Fibroblast of skin of right biceps (primary cell): Measurements from ENCODE around the gene CNTN5.

Experiments used
- DNase-seq: peaks from one replicate; pipeline ENCODE4 v3.0.0-alpha.2; 2013

Gene CNTN5

DNA sequence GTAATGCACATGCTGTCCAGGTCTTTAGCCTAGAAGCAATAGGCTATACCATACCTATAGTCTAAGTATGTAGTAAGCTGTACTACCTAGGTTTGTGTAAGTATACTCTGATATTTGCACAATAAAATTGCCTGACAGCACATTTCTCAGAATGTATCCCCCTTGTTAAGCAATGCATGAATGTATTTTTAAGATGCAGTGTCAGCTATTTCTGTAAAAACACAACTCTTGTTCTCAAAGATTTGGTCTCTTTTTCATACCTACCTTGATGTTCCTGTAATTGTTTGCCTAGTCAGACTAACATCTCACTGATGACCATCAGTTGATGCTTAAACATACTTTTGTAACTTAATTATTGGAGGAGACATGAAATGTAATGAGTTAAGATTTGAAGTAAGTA is 619.9 kb downstream of the CNTN5 start:
- no peak for DNase-seq

DNA sequence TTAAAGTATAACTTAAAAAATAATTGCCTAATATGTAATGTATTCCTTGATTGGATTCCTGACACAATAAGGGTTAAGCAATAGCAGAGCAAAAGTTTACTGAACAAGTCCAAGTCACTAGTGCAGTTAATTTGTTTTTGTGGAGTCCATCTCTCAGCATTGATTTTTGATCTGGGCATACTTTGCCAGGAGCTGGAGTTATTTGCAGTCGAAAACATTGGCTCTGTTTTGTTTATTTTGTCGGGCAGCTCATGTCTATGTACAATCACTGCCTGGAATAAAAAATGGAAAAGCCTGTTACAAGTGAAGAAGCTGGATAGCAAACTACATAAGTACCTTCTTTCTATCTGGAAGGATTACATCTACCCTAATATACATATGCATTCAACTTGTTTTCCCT is 625.2 kb downstream of the CNTN5 start:
- no peak for DNase-seq

DNA sequence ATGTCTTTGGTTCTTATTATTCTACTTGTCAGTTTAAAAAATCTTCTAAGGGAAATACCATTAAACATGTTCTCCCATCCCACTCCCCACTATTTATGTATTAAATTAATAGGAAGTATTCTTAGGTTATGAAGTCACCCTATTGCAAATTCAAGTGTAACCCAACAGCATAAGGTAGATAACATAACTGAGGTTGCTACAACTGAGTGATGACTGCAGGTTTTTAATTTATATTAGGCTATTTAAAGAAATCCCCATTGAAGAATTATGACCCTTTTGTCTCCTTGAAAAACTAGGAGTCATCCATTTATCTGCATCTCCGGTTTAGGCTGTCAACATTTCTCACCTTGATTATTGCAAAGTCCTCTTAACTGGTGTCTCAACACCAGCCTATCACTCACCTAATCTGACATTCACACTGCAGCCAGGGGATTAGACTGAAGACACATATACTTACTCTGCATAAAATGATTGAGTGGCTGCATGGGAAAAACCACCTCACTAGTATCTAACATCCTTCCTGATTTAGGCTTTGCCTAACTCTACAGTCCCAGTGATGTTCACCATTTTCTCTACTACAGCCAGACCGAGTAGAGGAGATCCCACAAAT is 649.4 kb downstream of the CNTN5 start:
- no peak for DNase-seq

DNA sequence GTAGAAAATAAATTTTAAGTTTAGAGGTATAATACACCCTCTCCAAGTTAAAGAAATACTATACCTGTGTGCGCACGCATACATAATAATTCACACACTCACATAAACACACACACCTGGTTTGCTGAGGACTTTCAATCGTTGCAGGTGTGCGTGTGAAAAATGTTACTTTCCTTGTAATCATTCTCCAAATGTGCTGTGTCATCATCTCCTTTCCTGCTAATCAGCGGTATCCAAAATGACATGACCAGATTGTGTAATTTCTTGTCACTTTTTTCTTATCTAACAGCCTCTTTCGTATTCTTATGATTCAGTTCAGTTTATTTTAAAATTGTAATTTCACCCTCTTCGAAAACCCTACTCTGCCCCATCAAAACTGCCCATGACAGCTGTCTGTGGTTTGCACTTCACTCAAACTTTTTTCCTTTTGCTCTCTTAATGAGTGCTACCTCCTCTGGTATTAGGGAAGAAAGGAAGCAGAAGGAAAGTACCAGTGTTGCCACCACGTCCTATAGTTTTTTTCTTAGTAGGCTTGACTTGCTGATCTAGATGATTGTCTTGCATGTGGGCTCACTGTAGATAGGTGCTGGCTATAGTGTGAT is 651.2 kb downstream of the CNTN5 start:
- DNase-seq: no peak

DNA sequence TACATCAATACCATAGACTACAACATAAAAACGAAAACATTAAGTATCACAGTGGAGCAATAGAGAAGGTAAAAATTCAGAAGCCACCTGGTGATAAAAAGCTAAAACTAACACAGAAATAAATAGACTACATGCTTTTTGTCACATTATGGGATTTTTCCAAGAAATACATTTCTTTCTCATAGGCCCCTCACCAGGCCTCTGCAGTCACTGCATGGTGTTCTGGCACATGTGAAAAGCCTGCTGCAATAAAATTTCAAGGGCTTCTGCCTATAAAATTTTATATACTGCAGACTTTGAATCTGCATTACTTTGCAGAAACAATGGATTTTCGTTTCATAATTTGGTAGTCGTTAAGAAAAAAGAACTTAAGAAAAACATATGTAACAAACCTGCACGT is 655.5 kb downstream of the CNTN5 start:
- DNase-seq: no peak

DNA sequence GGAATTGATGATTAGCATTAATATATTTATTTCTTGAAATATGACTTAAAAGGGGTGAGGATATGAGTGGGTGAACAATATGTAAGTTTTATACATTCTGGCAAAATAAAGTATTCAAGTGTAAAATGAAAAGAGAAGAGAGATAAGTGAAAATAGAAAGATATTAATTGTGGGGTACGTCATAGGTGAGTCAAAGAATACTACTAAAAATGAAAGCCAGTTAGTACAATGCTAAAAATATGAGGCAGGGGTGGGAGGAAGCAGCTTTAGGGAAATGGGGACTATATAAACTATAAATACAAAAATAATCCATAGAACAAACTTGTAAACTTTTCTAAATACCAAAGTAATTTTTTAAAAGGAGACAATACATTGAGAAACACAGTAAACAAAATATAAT is 661.4 kb downstream of the CNTN5 start:
- no peak for DNase-seq

DNA sequence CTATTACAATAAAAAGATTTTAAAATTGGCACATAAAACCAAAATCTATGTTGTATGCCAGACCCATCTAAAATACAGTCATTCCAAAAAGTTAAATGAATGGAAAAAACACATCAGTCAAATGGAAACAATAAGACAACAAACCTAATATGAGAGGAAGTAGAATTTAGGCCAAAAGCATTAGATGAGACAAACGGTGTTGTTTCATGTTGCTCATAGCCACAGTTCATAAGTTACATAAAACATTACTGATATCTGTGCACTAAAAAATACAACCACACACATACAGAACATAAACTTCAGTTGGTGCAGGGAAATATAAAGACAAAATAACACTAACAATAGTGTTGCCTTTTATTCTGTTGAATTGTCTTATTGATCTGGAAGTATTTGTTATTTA is 661.9 kb downstream of the CNTN5 start:
- DNase-seq: no peak

DNA sequence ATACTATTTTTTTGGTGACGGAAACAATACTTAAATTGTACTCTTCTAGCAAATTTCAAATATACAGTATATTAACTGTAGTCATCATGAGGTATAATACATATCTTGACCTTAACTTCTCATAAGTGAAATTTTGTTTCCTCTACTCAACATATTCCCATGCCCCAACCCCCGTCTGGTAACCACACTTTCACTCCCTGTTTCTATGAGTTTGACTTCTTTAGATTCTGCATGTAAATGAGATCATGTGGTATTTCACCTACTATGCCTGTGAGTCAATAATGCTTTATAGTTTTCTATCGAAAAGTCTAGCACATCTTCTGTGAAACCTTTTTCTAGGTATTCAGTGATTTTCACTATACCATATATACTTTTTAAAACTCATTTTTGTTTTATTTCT is 663.2 kb downstream of the CNTN5 start:
- no peak for DNase-seq

DNA sequence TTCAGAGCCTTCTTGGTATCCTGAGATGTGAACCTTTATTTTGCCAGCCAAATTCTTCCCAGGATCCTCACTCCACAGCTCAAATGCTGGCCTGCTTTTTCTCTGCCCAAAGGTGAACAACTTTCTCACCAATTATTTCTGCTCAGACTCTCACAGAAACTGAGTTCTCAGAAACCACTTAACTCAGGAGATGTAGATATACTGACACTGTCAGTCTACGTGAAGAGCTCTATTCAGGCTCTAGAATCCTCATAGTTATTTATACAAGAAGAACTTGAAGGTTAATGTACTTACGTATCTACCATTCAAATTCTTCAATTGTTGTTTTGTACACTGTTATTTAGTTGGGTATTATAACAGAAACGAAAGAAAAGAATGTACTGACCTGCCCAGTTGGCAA is 666.1 kb downstream of the CNTN5 start:
- DNase-seq: no peak

DNA sequence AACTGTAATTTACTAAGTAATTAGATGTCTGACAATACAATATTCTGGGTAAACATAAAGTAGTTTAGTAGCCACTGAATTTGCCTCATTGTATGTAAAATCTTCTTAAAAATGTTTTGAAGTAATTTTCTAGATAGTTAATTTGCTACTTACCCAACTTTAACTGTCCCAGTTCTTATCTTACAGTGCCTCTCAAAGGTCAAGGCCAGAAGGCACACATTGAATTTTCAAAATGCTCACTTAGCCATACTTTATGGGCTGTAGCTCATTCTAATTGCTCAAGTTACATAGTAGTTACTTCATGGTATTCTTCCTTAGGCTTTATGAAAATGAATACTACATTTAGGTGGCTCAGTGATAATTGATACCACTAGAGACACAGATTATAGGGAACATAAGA is 666.6 kb downstream of the CNTN5 start:
- no peak for DNase-seq

DNA sequence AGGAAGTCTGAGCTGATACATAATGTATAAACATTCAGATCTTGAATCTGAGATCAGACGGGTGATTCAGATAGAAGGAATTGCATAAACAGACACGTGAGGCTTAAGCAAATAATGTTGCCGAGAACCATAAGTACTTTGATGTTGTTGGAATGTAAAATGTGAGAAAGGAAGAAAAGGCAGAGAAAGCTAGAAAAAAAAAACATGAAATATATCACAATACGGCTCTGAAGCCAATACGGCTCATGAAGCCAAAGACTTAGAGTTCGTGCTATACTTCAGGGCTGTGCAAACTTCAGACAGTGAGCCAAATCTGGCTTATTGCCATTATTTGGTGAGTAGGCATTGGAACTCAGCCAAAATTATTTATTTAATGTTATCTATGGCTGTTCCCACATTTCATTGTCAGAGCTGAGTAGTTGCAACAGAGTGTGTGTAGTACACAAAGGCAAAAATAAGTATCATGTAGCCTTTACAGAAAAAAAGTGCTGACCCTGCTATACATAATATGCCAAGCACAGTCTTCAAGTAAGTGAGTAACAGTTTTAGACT is 673.3 kb downstream of the CNTN5 start:
- peak; percentile 52 for DNase-seq

DNA sequence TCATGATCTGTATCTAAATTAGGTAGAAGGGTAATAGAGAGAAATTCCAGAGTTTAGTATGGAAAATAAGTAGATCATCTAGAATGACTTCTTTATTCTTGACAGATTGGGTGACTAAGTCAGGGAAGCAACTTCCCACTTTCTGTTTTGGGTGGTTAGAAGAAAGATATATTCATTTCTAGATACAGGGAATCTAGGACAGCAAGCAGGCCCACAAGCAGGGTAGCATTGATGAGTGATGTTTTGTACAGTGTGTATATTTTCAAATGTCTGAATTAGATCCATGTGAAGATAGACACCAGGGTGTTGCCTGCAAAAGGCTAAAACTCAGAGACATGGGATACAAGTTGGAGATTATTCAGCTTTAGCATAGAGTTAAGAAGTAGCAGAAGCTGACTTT is 674.4 kb downstream of the CNTN5 start:
- DNase-seq: no peak

DNA sequence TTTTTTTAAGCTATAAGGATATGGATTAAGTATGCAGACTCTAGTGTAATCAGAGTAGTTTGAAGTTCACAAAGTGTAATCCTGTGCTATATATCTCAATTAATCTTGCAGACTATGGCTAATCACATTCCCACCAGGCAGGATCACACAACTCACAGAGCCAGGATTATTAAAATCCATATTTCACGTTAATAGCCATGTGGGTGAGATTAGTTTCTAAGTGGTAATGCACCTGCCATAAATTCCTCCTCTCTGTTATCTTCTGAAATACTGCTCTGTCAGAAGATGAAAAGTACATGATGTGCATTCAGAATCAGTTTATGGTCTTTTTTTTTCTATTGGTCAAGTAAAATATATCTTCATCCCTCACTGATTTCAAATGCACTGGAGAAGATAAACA is 686.1 kb downstream of the CNTN5 start:
- no peak for DNase-seq

DNA sequence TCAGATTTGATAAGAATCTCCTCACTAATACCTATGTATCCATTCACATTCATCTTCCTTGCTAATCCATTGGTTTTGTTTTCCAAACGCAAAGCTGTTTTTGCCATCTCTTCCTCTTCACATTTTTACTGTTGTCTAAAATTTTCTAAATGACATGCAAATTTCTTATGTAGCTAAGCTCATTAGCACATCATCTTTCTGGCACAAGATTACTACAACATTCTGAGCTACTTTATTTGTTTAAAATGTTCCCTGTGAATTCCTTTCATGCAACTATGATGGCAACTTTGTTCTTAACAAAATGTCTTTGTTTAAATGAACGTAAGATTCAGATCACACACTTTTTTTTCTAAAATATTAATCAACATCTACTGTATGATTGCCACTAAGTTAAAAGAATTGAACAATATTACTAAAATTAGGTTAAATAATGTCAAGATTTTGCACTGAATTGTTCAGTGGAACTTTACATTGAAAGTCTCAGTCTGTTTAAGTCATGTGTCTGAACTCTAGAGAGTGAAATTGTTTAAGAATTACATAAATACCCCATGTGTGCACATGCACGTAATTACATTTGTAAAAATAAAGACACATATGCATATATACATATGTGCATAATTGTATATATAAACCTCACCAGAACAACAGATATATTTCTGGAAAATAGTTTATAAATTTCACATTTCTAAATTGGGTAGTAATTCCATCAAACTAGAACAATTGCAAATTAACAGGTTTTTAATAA is 688.4 kb downstream of the CNTN5 start:
- no peak for DNase-seq

DNA sequence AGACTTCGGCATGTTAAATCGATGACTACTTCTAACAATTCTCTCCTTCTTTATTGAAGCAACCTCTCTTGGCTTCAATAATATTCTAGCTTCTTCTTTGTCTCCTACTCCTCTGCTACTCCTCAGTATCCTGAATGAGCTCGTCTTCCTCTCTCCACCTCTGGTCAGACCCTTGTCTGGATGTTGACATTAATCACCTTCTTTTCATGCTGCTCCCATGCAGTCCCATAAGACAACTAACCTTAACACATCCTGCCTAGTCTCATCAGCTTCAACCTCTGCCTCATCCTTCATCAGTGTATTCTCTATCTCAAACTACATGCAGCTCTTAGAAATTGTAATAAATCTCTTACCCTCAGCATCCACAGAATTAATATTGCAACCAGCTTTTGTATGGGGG is 695.6 kb downstream of the CNTN5 start:
- no peak for DNase-seq

DNA sequence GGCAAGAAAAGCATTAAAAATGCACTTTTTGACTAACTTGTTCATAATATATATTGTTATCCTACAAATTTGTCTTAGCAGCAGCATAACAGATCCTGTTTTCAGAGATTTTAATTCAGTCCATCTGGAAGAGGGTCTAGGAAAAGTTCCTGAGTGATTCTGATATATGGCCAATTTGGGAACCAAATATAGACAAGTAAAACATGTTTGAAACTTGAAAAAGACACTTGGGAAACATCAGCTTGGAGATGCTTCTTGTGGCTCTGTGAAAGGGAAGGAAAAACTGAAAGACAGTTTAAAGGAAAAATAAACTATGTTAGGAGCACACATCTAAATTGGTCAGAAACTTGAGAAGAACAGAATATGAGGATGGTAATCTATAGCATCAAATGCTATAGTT is 697.5 kb downstream of the CNTN5 start:
- no peak for DNase-seq

DNA sequence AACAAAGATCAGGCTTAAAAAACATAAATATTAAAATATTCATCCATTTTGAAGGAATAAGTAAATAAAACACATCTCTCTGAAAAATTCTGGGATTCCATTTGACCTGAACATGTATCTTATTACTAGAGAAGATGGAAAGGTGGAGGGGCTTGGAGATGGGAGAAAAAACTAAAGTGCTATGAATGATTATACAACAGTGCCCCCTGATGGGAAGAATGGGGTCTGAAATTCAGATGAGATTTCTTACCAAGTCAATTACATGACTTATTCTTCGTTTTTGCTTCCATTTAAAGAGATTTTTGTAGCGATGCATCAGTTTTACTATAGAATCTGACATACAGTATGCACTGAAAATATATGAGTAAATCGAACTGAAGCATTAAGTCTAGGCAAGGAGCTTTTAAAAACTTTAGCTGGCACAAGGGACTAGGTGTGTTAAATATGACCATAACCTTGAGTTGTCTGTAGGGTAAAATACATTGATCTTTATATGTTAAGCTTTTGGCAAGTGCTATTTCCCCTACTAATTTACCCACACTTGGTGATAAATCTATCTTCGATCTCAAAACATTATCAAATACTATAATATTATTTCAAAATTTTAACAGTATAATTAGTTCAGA is 718.8 kb downstream of the CNTN5 start:
- peak; percentile 33 for DNase-seq

DNA sequence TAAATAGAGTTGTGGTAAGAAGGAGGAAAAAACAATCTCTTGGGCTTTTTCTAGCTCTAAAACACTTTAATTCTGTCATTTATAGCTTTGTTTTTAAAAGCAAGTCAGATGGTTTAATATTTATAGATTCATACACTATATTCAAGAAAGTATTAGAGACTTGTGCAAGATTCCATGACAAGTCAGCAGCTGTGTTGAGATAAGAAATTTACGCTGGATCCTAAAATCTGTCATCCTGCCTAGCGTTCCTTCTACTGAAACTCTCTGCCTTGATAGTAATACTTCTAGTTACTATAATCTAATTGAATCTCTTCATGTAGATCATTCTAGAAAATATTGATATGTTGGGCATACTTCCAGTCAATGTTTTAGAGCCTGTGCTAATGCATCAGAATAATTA is 721.8 kb downstream of the CNTN5 start:
- DNase-seq: no peak

DNA sequence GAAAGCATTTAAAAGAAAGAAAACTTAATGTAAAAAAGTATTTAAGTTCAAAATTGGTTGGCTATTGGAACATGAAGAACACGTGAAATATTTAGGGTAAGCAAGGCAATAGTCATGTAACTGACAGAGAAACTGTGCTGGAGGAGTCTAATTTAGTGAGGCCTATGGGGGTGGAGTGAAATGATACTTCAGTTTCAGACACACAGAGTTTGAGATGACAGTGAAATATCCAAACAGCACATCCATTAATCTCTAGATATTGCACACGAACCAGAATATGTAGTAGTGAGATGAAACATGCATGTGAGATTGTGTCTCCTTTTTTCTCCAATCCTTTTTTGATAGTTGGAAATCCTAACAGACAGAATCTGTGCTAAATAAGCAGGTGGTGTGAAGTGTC is 739.0 kb downstream of the CNTN5 start:
- no peak for DNase-seq

DNA sequence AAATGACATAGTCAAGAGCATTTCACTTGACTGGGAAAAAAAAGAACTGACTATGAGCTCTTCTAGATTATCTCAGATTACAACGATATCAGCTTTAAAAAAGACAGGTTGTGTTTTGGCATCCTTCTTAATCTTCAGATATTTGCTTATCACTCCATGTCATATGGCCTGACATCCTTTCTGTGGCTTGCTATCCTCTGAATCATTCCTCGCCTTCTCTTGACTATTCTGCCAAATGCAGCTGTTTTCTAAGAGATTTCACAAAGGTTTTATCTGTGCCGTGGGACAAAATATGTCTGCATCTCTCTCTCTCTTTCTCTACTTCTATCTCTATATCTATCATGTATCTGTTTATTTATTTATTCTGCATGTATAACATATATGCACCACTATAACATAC is 746.1 kb downstream of the CNTN5 start:
- no peak for DNase-seq

DNA sequence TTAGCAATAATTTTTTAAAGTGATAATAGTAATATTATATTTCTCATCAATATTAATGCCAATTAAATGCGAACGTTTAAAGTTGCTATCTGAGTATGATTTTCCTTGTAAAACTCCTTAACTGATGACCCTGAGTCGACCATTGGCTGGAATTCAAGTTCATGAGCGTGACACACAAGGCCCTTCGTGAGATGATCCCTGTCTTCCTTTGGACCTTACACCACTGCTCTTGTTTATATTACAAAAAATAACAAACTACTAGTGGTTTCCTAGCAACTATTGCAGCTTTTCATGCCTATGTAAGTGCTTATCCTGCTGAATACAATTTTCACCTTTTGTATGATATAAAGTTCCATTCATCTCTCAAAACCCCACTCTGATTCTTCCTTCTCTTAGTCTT is 752.9 kb downstream of the CNTN5 start:
- peak; percentile 8 for DNase-seq

DNA sequence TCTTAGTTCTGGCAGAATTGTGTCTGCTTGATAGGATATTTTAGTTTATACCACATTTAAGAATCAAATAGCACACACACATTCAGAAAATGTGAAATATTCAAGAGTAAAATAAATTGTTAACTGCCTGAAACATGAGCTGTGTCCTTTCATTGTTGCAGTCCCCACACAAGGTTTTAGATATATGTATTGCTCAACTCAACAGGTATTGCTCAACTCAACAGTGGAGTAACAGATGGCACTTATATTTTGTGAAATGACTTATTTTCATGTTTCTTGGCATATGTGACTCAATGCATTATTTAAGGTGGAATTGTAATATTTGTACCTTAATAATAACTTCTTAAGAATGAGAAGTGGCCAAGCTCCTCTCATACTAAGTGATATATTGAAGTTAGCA is 760.3 kb downstream of the CNTN5 start:
- no peak for DNase-seq

DNA sequence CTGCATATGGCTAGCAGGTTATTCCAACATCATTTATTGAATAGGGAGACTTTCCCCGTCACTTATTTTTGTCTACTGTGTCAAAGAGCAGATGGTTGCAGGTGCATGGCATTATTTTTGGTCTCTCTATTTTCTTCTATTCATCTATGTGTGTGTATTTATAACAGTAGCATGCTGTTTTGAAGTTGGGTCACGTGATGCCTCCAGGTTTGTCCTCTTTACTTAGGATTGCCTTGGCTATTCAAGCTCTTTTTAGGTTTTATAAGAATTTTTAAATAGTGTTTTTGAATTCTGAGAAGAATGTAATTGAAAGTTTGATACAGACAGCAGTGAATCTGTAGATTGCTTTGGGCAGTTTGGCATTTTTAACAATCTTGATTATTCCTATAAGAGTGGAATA is 770.6 kb downstream of the CNTN5 start:
- DNase-seq: no peak

DNA sequence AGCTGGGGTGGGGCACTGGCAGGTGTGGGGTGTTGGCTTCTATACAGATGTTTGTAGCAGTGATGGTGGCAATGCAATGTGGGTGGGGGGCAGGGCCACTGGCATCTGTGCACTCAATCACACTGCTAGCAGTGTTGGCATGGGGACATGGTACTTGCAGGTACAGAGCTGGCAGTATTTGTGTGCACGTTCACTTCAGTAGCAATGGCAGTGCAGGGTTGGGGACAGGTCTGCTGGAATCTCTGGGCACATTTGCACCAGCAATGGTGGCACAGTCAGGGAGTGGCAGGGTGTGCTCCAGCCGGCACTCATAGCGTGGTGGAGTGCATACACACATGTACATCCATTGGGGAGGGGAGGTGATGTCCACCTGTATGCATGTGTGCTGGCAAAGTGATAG is 775.2 kb downstream of the CNTN5 start:
- DNase-seq: no peak
